Testis (tissue), 3 donors: ENCODE results near the gene NPAS2. TPM values are rescaled to one million over a fixed set of nuclear protein-coding genes. Genes with fewer than 3 reads are reported as not detected.

Experiments used
- DNase-seq: peaks from one replicate; pipeline ENCODE4 v3.0.0-alpha.2; 2019
- H3K27ac ChIP-seq, 2 donors: fragments of 200-600 bp; sonication (generic); one replicate each; pipeline ENCODE4 v1.5.1; 2019
- H3K27me3 ChIP-seq: fragments of 200-600 bp; sonication (generic); one replicate; pipeline ENCODE4 v1.5.1; 2019
- H3K36me3 ChIP-seq: fragments of 200-600 bp; sonication (generic); one replicate; pipeline ENCODE4 v1.5.1; 2017; ENCODE audit warnings: low read depth; ENCODE audit errors: missing control alignments
- H3K4me1 ChIP-seq: fragments of 200-600 bp; sonication (generic); one replicate; pipeline ENCODE4 v1.5.1; 2019
- H3K4me3 ChIP-seq, 2 donors: fragments of 200-600 bp; sonication (generic); one replicate each; pipeline ENCODE4 v1.5.1; 2017 to 2019
- H3K9me3 ChIP-seq: fragments of 200-600 bp; sonication (generic); one replicate; pipeline ENCODE4 v1.5.1; 2017
- POLR2A ChIP-seq: fragments of 450-650 bp; IDR thresholded peaks from one replicate; pipeline ENCODE4 v1.6.1; 2017; ENCODE audit warnings: antibody characterized with exemption, mild to moderate bottlenecking, moderate library complexity
- WGBS, 2 donors: methylation state at CpG; one replicate each; pipeline ENCODE4 v1.1.5; 2018; 5-methylcytosine and 5-hydroxymethylcytosine counted together
- intact Hi-C: fragments of 100-400 bp; cut with DNase I; formaldehyde crosslinking; loops from one replicate; pipeline ENCODE4 v1.15.1; 2023; ENCODE audit warnings: low total_unique reads
- polyA plus RNA-seq: library from polyadenylated mRNA; stranded (reverse); fragments of 350-450 nt; fragmentation: Illumina TruSeq; extraction: RNeasy Lipid Tissue Mini Kit (QIAGEN cat#74804); gene quantifications from one replicate; pipeline ENCODE4 v1.2.3, GENCODE V29; 2014; ENCODE audit warnings: low read depth, low replicate concordance; ENCODE audit not compliant: insufficient read depth
- total RNA-seq, 2 donors: library from RNA; depleted of rRNA; stranded (reverse); fragments of >200 nt; gene quantifications; one replicate each; pipeline ENCODE4 v1.2.3, GENCODE V29; 2016
- TF ChIP-seq, protein P1 (sequence below), 3 experiments: fragments of 450-650 bp in 2 of 3; fragments of 200-600 bp in 1 of 3; sonication (generic) in 1 of 3; IDR thresholded peaks; one replicate each; pipeline ENCODE4 v1.5.1; 2016 to 2019; ENCODE audit warnings: antibody characterized with exemption in 3 of 3, mild to moderate bottlenecking in 2 of 3, moderate library complexity in 1 of 3

The NPAS2 gene
- total and polyA plus RNA-seq, 3 donors from 2014 or later = 20.4 to 64.2 (median 46.7) TPM

DNA sequence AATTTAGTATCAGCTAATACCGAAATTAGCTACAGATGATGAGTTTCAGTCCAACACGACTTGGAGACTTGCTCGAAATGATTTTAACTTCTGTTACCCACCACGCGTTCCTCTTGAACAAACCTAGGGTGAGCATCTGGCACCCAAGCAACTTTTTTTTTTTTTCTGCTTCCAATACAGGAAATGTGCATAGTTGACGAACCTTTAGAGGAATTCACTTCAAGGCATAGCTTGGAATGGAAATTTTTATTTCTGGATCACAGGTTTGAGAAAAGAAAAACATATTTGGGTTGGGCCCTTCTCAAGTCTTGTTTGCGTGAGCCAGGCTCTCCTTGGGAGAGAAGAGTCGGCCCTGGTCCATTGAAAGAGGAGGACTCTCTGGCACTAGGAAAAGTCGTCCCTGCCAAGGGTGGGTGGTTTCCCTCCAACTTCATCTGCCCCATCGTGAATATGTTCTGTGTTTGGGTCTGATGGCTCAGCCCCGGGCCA, 144.8 kb downstream of the NPAS2 start:
- H3K4me3 ChIP-seq = no peak overlapping the region
- 79% methylated on average over 11 of the region's 11 CpGs for WGBS, 2 donors
- TF ChIP-seq, protein P1, sequence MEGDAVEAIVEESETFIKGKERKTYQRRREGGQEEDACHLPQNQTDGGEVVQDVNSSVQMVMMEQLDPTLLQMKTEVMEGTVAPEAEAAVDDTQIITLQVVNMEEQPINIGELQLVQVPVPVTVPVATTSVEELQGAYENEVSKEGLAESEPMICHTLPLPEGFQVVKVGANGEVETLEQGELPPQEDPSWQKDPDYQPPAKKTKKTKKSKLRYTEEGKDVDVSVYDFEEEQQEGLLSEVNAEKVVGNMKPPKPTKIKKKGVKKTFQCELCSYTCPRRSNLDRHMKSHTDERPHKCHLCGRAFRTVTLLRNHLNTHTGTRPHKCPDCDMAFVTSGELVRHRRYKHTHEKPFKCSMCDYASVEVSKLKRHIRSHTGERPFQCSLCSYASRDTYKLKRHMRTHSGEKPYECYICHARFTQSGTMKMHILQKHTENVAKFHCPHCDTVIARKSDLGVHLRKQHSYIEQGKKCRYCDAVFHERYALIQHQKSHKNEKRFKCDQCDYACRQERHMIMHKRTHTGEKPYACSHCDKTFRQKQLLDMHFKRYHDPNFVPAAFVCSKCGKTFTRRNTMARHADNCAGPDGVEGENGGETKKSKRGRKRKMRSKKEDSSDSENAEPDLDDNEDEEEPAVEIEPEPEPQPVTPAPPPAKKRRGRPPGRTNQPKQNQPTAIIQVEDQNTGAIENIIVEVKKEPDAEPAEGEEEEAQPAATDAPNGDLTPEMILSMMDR (IDR thresholded peaks at IDR 0.05) = no peak
- TF ChIP-seq POLR2A = no peak
- no peaks in the 10 kb centered on the region for H3K9me3 ChIP-seq
- H3K36me3 ChIP-seq = no peaks in the 10 kb centered on the region
- DNase-seq = no peak
- H3K27ac ChIP-seq = no peak overlapping the region
- H3K4me1 ChIP-seq = no peaks in the 10 kb centered on the region
- intact Hi-C loops = no loop called here
- no peaks in the 10 kb centered on the region for H3K27me3 ChIP-seq

DNA sequence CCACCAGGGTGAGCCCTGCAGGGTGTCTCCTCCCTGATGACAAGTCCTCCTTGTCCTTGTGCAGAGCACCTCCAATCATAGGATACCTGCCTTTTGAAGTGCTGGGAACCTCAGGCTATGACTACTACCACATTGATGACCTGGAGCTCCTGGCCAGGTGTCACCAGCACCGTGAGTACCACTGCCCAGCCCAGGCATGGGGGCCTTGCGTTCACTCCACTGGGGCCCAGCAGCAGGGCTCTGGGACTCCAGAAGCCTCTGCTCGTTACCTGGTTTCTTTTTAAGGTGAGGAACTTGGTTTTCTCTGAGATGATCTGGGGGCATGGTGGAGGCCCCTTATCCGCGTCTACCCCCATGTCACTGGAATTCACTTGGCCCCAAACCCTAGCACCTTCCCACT, 145.7 kb downstream of the NPAS2 start:
- Histone ChIP-seq H3K27ac (no peak overlapping the region), H3K27me3 (no peaks in the 10 kb centered on the region), H3K36me3 (no peaks in the 10 kb centered on the region), H3K4me3 (no peak overlapping the region), H3K9me3 (no peaks in the 10 kb centered on the region), H3K4me1 (no peaks in the 10 kb centered on the region)
- 85 to 90% methylated on average over 3 to 5 of the region's 5 CpGs for WGBS, 2 donors
- TF ChIP-seq, protein P1 (IDR thresholded peaks at IDR 0.05) = no peak
- no peak for TF ChIP-seq POLR2A
- intact Hi-C loops = no loop called here
- no peak for DNase-seq

DNA sequence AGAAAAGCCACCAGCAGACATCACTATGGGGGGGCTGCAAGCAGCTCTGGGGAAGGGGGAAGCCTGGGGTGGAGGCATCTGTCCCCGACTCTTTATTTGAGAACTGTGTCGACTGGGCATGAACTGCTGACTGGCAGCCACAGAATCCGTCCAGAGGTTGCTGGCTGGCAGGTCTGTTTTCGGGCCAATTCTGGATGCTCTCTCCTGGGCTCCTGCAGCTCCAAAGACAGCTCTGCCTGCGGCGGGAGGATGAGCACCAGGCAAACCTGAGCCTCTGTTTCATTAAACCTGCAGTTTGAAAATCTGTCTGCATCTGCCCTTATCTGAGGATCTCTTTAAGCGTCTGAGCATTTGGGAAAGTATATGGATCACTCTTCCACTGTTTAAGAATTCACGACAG, 147.8 kb downstream of the NPAS2 start:
- Histone ChIP-seq H3K4me1 (no peaks in the 10 kb centered on the region), H3K9me3 (no peaks in the 10 kb centered on the region), H3K4me3 (no peak overlapping the region), H3K27me3 (no peaks in the 10 kb centered on the region), H3K27ac (no peak overlapping the region), H3K36me3 (no peaks in the 10 kb centered on the region)
- WGBS, 2 donors = 87 to 99% methylated on average over 7 to 8 of the region's 8 CpGs
- intact Hi-C loops = no loop called here
- no peak for DNase-seq
- TF ChIP-seq, protein P1 (IDR thresholded peaks at IDR 0.05) = no peak
- no peak for TF ChIP-seq POLR2A

DNA sequence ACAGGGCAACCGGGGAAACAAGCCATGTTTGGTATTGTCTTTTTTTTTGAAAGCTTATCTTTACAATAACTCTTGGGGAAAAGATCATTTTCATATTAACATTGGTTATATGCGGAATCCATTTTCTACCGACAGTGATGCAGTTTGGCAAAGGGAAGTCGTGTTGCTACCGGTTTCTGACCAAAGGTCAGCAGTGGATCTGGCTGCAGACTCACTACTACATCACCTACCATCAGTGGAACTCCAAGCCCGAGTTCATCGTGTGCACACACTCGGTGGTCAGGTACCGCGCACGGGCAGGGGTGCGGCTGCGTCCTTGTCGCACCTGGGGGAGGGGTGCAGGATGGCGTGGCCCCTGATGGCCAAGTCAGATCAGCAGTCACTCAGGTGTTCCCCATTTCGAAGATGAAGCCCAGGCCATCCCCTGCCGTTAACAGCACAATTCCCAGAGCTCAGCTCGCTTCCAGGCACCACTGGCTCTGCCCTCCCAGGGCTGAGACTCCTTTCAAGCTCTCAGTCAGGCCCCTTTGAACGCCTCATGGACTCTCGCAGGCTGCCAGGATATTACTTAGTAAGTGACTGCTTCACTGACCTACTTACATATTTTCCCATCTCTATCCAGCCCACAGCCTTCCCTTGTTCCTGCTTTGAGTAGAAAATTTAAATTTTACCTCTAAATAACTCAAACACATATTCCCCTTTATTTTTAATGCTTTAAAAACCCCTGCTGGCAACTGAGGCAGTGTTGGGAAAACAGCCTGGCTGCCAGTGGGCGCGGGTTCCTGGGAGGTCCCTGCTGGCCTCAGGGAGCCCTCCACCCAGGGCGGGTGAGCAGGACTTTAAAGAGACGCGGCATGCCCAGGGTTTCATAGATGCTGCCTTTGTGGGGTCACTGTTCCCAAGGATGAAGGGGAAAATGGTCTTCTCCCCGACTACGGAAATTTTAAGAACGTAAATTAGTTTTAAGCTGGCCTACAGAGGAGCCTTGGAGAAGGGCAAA, 148.5 kb downstream of the NPAS2 start:
- no peaks in the 10 kb centered on the region for H3K36me3 ChIP-seq
- intact Hi-C loops = no loop called here
- H3K4me1 ChIP-seq = no peaks in the 10 kb centered on the region
- H3K27me3 ChIP-seq = no peaks in the 10 kb centered on the region
- no peak for DNase-seq
- H3K27ac ChIP-seq = no peak overlapping the region
- 92 to 94% methylated on average over 20 to 28 of the region's 28 CpGs for WGBS, 2 donors
- no peak for TF ChIP-seq POLR2A
- TF ChIP-seq, protein P1 (IDR thresholded peaks at IDR 0.05) = no peak
- no peak overlapping the region for H3K4me3 ChIP-seq
- H3K9me3 ChIP-seq = no peaks in the 10 kb centered on the region
